Spleen (tissue), 7 donors: ENCODE data around the gene YKT6.
A peak's percentile ranks its signal among the peaks of the same experiment; 100 is the strongest.

Source experiments
- POLR2A ChIP-seq, 3 donors: fragments of 450-650 bp; IDR thresholded peaks; one replicate each; pipeline ENCODE4 v1.5.1; 2017; ENCODE audit warnings: antibody characterized with exemption in 3 of 3, mild to moderate bottlenecking in 1 of 3
- POLR2AphosphoS5 ChIP-seq, 3 donors: sonication (generic); formaldehyde crosslinking; IDR thresholded peaks; one replicate each; pipeline ENCODE4 v1.5.1; 2017; ENCODE audit warnings: antibody characterized with exemption in 3 of 3
- TF ChIP-seq, protein P1 (sequence below), 11 experiments: fragments of 200-600 bp in 7 of 11; fragments of 450-650 bp in 4 of 11; sonication (generic) in 4 of 11; IDR thresholded peaks in 8 of 11; conservative IDR thresholded peaks in 3 of 11; 1 replicate in 7 of 11; 2 replicates in 4 of 11; pipeline versions ENCODE4 v1.4.0 to v1.8.0; 2016 to 2021; ENCODE audit warnings: antibody characterized with exemption in 11 of 11, inconsistent platforms in 4 of 11, mild to moderate bottlenecking in 1 of 11
- donor health status: DM: no; HTN: no; CAD: no; lungs with moderate emphysema.
- donor health status: DM: no; HTN: no; CAD: no.
- donor health status: DM: no; HTN: no; CAD: no.

DNA sequence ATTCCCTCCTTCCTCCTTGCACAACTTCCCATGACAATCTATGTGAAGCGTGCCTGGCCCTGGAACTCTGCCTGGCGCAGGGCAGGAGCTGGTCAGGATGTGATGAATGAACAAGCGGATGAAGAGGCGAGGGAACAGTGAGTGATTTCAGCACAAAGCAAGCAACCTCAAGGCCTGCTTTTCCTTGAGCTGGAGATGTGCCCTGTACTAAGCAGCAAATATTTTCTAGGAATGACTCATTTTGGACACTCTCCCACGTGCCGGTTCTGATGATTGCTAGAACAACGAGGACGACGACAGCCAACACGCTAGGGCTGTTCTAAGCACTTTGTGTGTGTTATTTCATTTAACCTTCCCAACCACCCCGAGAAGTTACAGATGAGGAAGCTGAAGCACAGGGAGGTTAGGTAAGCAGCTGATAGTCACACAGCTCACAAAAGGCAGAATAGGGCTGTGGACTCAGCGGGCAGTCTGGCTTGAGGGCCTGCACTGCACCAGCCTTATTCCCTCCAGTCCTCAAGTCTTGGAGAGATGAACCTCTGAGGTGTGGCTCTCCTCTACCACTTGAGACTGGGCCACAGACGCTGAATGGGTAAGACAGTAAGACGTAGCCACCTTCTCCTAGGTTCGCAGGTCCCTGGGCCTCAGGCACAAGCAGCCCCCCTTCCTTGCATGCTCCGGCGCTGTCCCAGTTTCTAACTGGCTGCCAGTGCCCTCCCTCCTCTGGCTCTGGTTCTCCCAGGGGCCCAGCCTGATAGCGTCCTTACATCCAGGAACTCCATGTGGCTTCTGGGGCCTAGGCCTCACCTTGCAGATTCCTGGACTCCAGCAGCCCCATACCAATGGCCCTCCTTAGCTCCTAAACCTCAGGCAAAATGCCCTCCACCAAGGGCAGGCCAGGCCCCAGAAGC lies 59.0 kb downstream of the YKT6 start:
- TF ChIP-seq POLR2AphosphoS5 (IDR thresholded peaks at IDR 0.05) (peak in 2 of 3 donors; percentile 73 to 85), POLR2A (IDR thresholded peaks at IDR 0.05) (no peak)
- TF ChIP-seq, protein P1, sequence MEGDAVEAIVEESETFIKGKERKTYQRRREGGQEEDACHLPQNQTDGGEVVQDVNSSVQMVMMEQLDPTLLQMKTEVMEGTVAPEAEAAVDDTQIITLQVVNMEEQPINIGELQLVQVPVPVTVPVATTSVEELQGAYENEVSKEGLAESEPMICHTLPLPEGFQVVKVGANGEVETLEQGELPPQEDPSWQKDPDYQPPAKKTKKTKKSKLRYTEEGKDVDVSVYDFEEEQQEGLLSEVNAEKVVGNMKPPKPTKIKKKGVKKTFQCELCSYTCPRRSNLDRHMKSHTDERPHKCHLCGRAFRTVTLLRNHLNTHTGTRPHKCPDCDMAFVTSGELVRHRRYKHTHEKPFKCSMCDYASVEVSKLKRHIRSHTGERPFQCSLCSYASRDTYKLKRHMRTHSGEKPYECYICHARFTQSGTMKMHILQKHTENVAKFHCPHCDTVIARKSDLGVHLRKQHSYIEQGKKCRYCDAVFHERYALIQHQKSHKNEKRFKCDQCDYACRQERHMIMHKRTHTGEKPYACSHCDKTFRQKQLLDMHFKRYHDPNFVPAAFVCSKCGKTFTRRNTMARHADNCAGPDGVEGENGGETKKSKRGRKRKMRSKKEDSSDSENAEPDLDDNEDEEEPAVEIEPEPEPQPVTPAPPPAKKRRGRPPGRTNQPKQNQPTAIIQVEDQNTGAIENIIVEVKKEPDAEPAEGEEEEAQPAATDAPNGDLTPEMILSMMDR (IDR thresholded peaks at IDR 0.05 in 8 of 11, conservative IDR thresholded peaks at IDR 0.05 in 3 of 11), result no peak
